NB4 (cell line): ENCODE results near the gene DNAAF8.

Experiments used
- CTCF ChIP-seq: IDR thresholded peaks from one replicate; pipeline ENCODE4 v1.5.1; 2012; ENCODE audit warnings: low read depth, low read length
- POLR2A ChIP-seq: IDR thresholded peaks from 2 replicates; pipeline ENCODE4 v1.6.1; 2011; ENCODE audit warnings: mild to moderate bottlenecking; ENCODE audit not compliant: insufficient read length; ENCODE audit errors: extremely low read depth

DNA sequence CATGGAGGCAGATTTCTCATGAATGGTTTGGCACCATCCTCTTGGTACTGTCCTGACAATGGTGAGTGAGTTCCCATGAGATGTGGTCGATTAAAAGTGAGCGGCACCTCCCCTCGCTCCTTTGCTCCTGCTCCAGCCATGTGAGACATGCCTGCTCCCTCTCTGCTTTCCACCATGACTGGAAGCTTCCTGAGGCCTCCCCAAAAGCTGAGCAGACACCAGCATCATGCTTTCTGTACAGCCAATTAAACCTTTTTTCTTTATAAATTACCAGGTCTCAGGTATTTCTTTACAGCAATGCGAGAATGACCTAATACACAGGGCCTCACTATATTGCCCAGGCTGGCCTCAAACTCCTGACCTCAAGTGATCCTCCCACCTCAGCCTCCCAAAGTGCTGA lies 20.5 kb downstream of the DNAAF8 start:
- TF ChIP-seq CTCF, result no peak
- no peak for TF ChIP-seq POLR2A
